Measurements from ENCODE around the gene IGLON5.

Gene IGLON5

DNA sequence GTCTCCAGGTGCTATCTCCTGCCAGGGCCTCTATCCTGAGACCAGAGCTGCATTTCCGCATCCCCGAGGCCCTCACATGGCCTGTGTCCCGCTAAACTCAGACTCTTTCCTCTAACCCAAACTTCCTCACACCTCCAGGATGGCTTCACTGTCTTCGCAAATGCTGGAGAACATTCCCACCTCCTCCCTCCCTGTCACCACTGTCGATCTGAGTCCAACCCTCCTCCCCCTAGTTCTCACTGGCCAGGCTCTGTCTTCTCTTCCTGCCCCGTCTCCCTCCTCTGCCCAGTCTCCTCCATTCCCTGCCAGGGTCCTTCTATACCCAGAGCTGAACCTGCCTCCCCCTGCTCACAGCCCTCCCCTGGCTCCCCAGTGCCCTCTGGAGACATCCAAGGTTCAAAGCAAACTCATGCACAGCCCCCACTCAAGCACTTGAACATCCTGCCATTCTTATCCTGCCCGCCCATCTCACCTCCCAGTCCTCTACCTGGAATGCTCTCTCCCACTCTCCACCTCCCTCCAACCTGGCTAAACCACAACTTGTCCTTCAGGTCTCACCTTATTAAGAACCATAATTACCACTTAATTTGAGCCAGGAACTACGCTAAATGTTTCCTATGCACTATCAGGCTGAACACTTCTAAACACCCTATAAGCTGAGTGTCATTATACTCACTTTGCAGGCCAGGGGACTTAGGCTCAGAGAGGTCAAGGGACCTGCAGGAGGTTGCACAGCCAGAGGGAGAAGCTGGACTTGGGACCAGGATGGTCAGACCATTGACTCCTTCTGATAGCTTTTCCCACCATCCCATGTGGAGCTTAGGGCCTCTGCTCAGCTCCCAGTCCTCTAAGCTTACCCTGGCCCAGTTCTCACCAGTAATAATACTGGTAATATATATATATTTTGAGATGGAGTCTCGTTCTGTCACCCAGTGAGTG lies 31.5 kb downstream of the IGLON5 start:
- DNase-seq (ENCODE audit: low read depth), result no peak
- TF ChIP-seq, protein P1, sequence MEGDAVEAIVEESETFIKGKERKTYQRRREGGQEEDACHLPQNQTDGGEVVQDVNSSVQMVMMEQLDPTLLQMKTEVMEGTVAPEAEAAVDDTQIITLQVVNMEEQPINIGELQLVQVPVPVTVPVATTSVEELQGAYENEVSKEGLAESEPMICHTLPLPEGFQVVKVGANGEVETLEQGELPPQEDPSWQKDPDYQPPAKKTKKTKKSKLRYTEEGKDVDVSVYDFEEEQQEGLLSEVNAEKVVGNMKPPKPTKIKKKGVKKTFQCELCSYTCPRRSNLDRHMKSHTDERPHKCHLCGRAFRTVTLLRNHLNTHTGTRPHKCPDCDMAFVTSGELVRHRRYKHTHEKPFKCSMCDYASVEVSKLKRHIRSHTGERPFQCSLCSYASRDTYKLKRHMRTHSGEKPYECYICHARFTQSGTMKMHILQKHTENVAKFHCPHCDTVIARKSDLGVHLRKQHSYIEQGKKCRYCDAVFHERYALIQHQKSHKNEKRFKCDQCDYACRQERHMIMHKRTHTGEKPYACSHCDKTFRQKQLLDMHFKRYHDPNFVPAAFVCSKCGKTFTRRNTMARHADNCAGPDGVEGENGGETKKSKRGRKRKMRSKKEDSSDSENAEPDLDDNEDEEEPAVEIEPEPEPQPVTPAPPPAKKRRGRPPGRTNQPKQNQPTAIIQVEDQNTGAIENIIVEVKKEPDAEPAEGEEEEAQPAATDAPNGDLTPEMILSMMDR (IDR thresholded peaks at IDR 0.05; ENCODE audit: insufficient read depth, low read depth, low read length, missing control alignments), result no peak
- no peak overlapping the region for H3K4me3 ChIP-seq (ENCODE audit: low read length)

DNA sequence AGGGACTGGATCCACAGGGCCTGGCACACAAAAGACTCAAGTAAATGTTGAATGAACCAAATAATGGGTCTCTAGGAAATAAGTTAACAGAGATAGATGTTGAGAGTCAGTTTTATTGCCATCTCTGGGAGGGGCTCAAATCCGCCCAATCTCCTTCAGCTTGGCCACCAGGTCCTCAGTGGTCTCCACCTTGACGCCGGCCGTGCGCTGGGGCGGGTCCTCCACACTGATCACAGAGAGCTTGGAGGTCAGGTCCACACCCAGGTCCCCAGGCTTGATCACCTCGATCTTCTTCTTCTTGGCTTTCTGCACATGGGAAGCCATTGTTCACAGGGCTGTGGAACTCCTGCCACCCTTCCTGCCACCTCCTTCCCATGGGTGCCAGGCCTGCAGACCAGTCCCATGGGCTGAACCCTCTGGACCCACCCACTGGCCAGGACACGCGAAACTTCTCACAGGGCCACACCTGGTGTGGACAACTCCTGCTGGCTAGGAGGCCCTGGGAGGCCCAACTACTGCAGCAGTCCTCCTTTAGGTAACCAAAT lies 33.7 kb downstream of the IGLON5 start:
- no peak for DNase-seq (ENCODE audit: low read depth)
- H3K4me3 ChIP-seq (ENCODE audit: low read length), result no peak overlapping the region
- TF ChIP-seq, protein P1 (IDR thresholded peaks at IDR 0.05; ENCODE audit: insufficient read depth, low read depth, low read length, missing control alignments), result no peak

DNA sequence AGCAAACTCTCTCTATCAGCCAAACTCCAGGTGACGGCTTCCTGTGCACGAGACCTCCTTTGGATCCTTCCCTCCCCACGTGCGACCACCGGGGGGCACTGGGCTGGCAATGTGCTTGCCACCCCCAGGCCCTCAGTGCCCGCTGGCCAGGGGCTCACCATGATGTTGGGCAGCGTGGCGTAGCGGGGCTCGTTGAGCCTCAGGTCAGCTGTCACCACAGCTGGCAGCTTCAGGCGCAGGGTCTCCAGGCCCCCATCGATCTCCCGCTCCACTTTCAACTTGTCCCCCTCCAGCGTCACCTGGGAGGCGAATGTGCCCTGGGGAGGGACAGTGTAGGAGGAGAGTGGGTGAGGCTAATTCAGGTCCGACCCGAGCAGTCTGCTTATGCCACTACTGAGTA lies 35.3 kb downstream of the IGLON5 start:
- H3K4me3 ChIP-seq (ENCODE audit: low read length), result no peak overlapping the region
- DNase-seq (ENCODE audit: low read depth), result no peak
- TF ChIP-seq, protein P1 (IDR thresholded peaks at IDR 0.05; ENCODE audit: insufficient read depth, low read depth, low read length, missing control alignments), result no peak

DNA sequence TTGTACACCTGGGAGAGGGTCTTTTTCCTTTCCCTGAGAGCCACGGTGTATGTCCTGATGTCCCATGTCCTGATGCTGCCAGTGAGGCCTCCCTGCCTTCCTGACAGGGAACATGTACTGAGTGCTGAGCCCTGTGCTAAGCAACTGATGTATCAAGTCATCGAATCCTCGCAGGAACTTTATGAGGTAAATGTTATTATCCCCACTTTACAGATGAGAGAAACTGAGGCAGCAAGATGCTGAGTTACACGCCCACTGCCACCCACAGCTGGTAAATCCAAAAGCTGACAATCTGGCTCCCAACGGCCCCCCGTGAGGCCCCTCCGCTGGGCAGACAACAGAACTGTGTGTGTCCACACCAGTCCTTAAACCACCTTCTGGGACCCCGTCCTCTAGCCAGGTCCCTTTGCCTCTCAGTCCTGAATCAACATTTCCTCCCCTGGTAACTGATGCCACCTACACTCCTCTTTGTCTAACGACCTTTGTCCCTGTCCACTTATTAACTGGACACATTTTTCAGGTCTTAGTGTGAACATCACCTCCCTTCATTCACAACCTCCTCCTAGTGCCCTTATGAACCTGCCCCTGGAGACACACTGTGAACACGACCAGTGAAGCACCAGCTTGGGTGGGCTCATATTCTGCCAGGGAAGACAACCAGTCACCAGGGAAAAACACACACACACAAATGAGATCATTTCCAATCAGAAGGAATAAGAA lies 35.9 kb downstream of the IGLON5 start:
- DNase-seq (ENCODE audit: low read depth), result no peak
- H3K4me3 ChIP-seq (ENCODE audit: low read length), result no peak overlapping the region
- TF ChIP-seq, protein P1 (IDR thresholded peaks at IDR 0.05; ENCODE audit: insufficient read depth, low read depth, low read length, missing control alignments), result no peak

DNA sequence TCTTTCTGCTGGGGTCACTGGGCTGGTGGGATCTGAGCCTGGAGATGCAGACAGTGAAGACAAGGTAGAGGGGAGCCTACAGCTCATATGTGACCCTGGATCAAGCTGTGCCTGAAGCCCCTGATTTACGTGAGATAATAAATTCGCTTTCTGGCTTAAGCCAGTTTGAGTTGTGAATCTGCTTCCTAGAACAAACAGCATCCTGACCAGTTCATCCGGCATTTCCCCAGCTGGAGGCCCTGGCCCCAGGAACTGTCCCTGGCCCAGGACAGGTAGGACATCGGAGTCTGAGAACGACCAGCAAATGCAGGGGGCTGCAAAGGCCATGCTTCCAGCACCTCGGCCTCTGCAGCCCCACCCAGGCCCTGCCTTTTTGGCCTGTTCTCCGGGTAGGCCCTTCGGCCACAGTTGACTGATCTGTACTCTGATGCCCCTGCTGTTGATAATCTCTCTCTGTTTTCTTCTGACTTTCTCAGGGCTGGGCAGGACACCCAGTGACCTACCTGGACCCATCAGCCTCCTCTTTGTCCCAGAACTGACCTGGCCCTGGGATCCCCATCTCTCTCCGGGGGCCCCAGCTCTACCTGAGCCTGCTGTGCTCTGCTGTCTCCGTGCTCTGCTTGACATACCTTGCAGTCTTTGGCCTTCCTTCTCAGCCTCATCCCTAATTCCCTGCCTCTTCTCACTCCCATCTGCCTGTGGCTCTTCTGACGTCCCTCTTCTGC lies 40.0 kb downstream of the IGLON5 start:
- DNase-seq (ENCODE audit: low read depth), result no peak
- H3K4me3 ChIP-seq (ENCODE audit: low read length), result no peak overlapping the region
- TF ChIP-seq, protein P1 (IDR thresholded peaks at IDR 0.05; ENCODE audit: insufficient read depth, low read depth, low read length, missing control alignments), result no peak

DNA sequence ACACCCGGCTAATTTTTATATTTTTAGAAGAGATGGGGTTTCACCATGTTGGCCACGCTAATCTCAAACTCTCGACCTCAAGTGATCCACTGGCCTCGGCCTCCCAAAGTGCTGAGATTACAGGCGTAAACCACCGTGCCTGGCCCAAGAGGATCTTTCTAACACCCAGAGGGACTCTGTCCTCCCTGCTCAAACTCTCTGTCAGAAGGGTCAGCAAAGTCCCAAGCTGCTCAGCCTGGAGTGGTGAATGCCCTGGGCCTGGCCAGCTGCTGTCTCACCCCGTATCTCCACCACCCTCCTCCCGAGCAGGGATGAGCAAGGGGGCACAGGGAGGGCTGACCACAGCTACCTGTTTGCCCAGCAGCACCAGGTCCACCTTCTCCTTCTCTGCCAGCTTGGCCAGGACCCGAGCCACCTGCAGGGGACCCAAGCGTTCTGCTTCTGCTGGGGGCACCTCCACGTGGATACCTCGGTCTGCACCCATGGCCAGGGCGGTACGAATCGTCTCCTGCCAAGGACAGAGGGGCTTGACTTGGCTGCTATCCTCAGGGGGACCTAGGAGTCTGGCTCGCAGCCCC lies 41.4 kb downstream of the IGLON5 start:
- no peak overlapping the region for H3K4me3 ChIP-seq (ENCODE audit: low read length)
- TF ChIP-seq, protein P1 (IDR thresholded peaks at IDR 0.05; ENCODE audit: insufficient read depth, low read depth, low read length, missing control alignments), result no peak
- DNase-seq (ENCODE audit: low read depth), result no peak
